ENCODE results near the gene ING1. TPM values are rescaled to one million over a fixed set of nuclear protein-coding genes. Genes with fewer than 3 reads are reported as not detected.

Gene ING1
- total and polyA plus RNA-seq, 2 of the 4 experiments (the other 2 are of a cell fraction): 9.1 to 13.5 TPM

DNA sequence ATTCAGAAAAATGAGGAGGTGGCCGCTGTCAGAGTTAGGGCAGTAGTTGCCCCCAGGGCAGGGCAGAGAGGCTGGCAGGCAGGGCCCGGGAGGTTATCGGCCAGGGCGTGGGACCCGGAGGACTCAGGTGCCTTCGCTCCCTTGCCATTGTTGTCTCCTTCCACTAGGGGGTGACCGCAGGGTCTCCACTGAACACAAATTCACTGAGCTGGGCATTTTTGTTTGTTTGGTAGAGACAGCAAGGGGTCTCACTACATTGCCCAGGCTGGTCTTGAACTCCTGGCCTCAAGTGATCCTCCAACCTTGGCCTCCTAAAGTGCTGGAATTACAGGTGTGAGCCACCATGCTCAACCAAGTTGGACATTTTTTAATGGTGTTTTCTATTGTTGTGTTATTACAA lies 32.6 kb upstream of the ING1 start:
- no peak for DNase-seq

More for the DNA sequence above, 32.6 kb upstream of the ING1 start:
- no peak overlapping the region for H4K5ac ChIP-seq (ENCODE audit: low read depth, low read length)
- no peak overlapping the region for H3K9ac ChIP-seq (ENCODE audit: low read depth, low read length)
- in situ Hi-C loops (cut with MboI; ENCODE audit: low sequenced_read_pairs): no loop called here
- no peak overlapping the region for H3K27ac ChIP-seq (ENCODE audit: insufficient read depth, low read length)
- ChIA-PET CTCF (no interaction called here), POLR2A (ENCODE audit: unreplicated experiment) (no interaction called here)
- H3K9me1 ChIP-seq (ENCODE audit: insufficient read depth, low read length): 0 out of 2 replicates have a peak, but pooled peaks cover 3% of the 10 kb centered on the region
- TF ChIP-seq MAFK (IDR thresholded peaks at IDR 0.05; ENCODE audit: low read depth, low read length) (no peak), RAD21 (IDR thresholded peaks at IDR 0.05; ENCODE audit: low read length) (peak; percentile 37), RFX5 (IDR thresholded peaks at IDR 0.05; ENCODE audit: low read depth, low read length) (no peak), POLR2A (IDR thresholded peaks at IDR 0.05; ENCODE audit: low read depth, low read length) (no peak), SMC3 (IDR thresholded peaks at IDR 0.05; ENCODE audit: low read depth, low read length) (peak; percentile 30), BHLHE40 (IDR thresholded peaks at IDR 0.05; ENCODE audit: low read depth, low read length) (no peak)
- TF ChIP-seq, protein P1, sequence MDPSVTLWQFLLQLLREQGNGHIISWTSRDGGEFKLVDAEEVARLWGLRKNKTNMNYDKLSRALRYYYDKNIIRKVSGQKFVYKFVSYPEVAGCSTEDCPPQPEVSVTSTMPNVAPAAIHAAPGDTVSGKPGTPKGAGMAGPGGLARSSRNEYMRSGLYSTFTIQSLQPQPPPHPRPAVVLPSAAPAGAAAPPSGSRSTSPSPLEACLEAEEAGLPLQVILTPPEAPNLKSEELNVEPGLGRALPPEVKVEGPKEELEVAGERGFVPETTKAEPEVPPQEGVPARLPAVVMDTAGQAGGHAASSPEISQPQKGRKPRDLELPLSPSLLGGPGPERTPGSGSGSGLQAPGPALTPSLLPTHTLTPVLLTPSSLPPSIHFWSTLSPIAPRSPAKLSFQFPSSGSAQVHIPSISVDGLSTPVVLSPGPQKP (IDR thresholded peaks at IDR 0.05; ENCODE audit: borderline replicate concordance, low read depth, low read length): no peak
- TF ChIP-seq, protein P2, sequence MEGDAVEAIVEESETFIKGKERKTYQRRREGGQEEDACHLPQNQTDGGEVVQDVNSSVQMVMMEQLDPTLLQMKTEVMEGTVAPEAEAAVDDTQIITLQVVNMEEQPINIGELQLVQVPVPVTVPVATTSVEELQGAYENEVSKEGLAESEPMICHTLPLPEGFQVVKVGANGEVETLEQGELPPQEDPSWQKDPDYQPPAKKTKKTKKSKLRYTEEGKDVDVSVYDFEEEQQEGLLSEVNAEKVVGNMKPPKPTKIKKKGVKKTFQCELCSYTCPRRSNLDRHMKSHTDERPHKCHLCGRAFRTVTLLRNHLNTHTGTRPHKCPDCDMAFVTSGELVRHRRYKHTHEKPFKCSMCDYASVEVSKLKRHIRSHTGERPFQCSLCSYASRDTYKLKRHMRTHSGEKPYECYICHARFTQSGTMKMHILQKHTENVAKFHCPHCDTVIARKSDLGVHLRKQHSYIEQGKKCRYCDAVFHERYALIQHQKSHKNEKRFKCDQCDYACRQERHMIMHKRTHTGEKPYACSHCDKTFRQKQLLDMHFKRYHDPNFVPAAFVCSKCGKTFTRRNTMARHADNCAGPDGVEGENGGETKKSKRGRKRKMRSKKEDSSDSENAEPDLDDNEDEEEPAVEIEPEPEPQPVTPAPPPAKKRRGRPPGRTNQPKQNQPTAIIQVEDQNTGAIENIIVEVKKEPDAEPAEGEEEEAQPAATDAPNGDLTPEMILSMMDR (conservative IDR thresholded peaks at IDR 0.05; ENCODE audit: low read depth, low read length): peak; percentile 38
- H3K27me3 ChIP-seq (ENCODE audit: control insufficient read depth, insufficient read depth, low read length): no peaks in the 10 kb centered on the region
- no peak overlapping the region for H2AK5ac ChIP-seq (ENCODE audit: low read depth, low read length)
- peak overlapping the region; percentile 76 for H2AK9ac ChIP-seq (replicated peaks; ENCODE audit: low read depth, low read length, poor library complexity)
- BruUV-seq (replicated peaks): no TSS peak
- H4K91ac ChIP-seq (ENCODE audit: insufficient read depth, low read depth, low read length): no peak overlapping the region
- H4K20me1 ChIP-seq (ENCODE audit: insufficient read depth, low read length): peaks cover 6% of the 10 kb centered on the region; the same call in 1 of the 2 replicates
- 100% methylated on average over 1 of the region's 7 CpGs; no CpG with 5 or more reads in 1 of the 2 experiments for WGBS, 2 experiments (ENCODE audit: extremely low coverage in 2 of 2, insufficient read length in 1 of 2)
- dilution Hi-C loops (cut with HindIII; ENCODE audit: low sequenced_read_pairs, unreplicated experiment): no loop called here
- H3K4me2 ChIP-seq (ENCODE audit: low read depth, low read length): no peak overlapping the region
- H3K23ac ChIP-seq (ENCODE audit: low read depth, low read length): no peak overlapping the region
- no peak overlapping the region for H3K4ac ChIP-seq (ENCODE audit: low read depth, low read length)
- no peaks in the 10 kb centered on the region for H3K9me3 ChIP-seq (ENCODE audit: control insufficient read depth, insufficient read depth, low read length)
- H2BK15ac ChIP-seq (ENCODE audit: low read depth, low read length): no peak overlapping the region
- no peak overlapping the region for H3K4me3 ChIP-seq (ENCODE audit: insufficient read depth, low read depth, low read length)
- H3K79me1 ChIP-seq (ENCODE audit: low read depth in 1 of 2, low read length in 2 of 2): peaks cover 15 to 16% of the 10 kb centered on the region in 2 experiments
- ATAC-seq (ENCODE audit: low read depth): peak; percentile 54; the same call in 1 of the 2 replicates
- H2BK120ac ChIP-seq (ENCODE audit: low read depth, low read length): no peak overlapping the region
- H3K14ac ChIP-seq (replicated peaks; ENCODE audit: low read depth, low read length): no peak overlapping the region
- H3K4me1 ChIP-seq (ENCODE audit: control insufficient read depth, insufficient read depth, low read length): peaks cover 3% of the 10 kb centered on the region; the same call in 1 of the 2 replicates
- no peak overlapping the region for H2BK5ac ChIP-seq (ENCODE audit: low read depth, low read length, poor library complexity, severe bottlenecking)
- peaks cover 61% of the 10 kb centered on the region for H3K36me3 ChIP-seq (ENCODE audit: control insufficient read depth, insufficient read depth, low read length)
- H4K8ac ChIP-seq (ENCODE audit: low read depth in 2 of 2, low read length in 2 of 2): no peak overlapping the region
- no peak overlapping the region for H3K18ac ChIP-seq (ENCODE audit: low read depth, low read length)
- no peak overlapping the region for H2BK20ac ChIP-seq (ENCODE audit: low read depth, low read length)
- H3K56ac ChIP-seq (ENCODE audit: extremely low read depth, insufficient read depth, low read length): no peak overlapping the region
- intact Hi-C loops (cut with micrococcal nuclease): loop anchor here (1.0 kb wide), 1 partner anchor 138 kb away; no protein-coding TSS in a partner anchor
- no peak overlapping the region for H2AFZ ChIP-seq (replicated peaks; ENCODE audit: low read length, poor library complexity)

Data from IMR-90 (cell line).